ENCODE results near the gene C20orf202.

Gene C20orf202

DNA sequence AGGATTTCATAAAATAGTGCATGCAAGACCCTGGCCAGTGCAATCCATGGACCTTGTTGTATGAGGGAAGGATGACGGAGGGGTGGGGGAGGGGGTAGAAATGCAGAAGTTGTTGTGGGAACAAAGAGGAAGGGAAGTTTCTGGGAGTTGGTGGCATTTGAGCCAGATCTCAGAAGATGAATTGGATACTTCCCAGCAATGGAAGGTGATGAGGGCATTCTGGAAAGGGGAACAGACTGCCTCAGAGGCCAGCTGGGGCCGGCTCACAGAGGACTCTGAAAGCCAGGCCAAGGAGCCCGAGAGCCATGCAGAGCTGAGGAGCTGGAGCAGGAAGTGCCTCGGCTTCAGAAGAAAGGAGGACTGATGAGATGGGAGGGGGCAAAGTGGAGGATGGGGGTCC is 21.1 kb upstream of the C20orf202 start:
- no peak for DNase-seq (ENCODE audit: low read depth)
- TF ChIP-seq, protein P1, sequence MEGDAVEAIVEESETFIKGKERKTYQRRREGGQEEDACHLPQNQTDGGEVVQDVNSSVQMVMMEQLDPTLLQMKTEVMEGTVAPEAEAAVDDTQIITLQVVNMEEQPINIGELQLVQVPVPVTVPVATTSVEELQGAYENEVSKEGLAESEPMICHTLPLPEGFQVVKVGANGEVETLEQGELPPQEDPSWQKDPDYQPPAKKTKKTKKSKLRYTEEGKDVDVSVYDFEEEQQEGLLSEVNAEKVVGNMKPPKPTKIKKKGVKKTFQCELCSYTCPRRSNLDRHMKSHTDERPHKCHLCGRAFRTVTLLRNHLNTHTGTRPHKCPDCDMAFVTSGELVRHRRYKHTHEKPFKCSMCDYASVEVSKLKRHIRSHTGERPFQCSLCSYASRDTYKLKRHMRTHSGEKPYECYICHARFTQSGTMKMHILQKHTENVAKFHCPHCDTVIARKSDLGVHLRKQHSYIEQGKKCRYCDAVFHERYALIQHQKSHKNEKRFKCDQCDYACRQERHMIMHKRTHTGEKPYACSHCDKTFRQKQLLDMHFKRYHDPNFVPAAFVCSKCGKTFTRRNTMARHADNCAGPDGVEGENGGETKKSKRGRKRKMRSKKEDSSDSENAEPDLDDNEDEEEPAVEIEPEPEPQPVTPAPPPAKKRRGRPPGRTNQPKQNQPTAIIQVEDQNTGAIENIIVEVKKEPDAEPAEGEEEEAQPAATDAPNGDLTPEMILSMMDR (IDR thresholded peaks at IDR 0.05; ENCODE audit: control insufficient read depth, extremely low read depth, insufficient read depth) = no peak
- no peak overlapping the region for H3K4me3 ChIP-seq (ENCODE audit: low read depth, low read length)

DNA sequence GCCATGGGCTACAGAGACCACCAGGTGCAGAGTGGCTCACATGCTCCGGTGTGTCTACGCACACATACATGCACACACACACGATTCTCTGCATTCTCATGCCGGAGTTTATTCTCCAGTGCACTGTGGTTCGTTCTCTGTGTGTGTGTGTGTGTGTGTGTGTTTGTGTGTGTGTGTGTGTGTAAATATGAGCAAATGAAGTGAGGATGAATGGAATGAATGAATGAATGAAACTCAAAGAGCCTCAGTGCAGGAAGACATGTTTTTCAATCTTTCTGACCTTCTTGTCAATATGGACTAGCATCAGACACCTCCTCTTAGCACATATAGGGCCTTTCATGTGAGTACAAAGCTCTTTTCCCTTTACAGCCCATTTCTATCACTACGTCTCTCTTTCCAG is 20.1 kb upstream of the C20orf202 start:
- no peak overlapping the region for H3K4me3 ChIP-seq (ENCODE audit: low read depth, low read length)
- DNase-seq (ENCODE audit: low read depth) = no peak
- TF ChIP-seq, protein P1 (IDR thresholded peaks at IDR 0.05; ENCODE audit: control insufficient read depth, extremely low read depth, insufficient read depth) = no peak

DNA sequence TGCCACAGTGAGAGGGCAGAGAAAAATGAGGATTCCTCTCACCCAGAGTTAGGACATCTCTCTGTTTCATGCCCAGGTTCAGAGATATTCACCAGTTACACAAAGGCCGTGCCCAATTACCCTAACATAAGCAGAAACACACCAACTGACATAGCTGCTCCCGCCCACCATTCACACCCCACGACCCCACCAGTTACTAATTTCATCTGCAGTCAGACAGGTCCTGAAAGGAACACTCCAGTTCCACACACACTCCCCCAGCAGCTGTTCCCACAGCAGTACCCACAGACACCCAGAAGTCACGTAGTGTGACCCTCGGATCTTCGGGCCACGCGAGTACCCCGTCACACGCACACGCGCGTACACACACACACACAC is 19.0 kb upstream of the C20orf202 start:
- no peak overlapping the region for H3K4me3 ChIP-seq (ENCODE audit: low read depth, low read length)
- no peak for DNase-seq (ENCODE audit: low read depth)
- TF ChIP-seq, protein P1 (IDR thresholded peaks at IDR 0.05; ENCODE audit: control insufficient read depth, extremely low read depth, insufficient read depth) = no peak

DNA sequence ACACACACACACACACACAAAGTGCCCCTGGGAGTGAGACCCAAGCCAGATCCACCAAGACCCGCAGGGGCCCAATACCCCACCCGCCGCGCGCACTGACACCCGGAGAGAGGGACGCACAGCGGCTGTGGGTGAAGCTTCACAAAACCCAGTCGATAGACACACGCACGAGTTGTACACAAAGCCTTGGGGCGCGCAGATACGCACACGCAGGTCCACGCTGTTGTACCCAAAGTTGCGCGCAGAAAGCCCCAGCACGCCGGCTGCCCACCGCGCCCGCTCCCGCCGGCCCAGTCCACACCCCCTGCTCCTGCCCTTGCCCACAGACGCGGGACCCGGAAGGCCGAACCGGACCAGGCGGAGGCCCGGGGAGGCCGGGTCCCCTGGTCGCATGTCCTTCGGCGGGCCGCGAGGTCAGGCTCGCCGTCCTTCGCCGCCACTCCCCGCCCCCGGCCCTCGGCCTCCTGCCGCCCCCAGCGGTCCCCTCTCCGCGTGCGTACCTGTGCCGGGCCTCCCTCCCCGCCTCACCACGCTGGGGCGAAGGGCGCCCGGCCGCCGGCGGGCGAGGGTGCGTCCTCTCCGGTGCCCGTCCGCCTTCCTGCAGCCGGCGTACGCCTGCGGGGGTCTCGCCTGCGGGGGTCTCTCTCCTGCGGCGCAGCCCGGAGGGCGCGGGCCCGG is 18.5 kb upstream of the C20orf202 start, which contains the start of gene TMEM74B:
Gene TMEM74B (minus strand): TSS at position 344 of the 678 bp plus-strand sequence. CDS start 1,180 bp downstream, outside the sequence.
- TF ChIP-seq, protein P1 (IDR thresholded peaks at IDR 0.05; ENCODE audit: control insufficient read depth, extremely low read depth, insufficient read depth) = no peak
- no peak for DNase-seq (ENCODE audit: low read depth)
- peak within 1 kb of the TSS; percentile 32; the same call in 1 of the 2 replicates for H3K4me3 ChIP-seq (ENCODE audit: low read depth, low read length)

DNA sequence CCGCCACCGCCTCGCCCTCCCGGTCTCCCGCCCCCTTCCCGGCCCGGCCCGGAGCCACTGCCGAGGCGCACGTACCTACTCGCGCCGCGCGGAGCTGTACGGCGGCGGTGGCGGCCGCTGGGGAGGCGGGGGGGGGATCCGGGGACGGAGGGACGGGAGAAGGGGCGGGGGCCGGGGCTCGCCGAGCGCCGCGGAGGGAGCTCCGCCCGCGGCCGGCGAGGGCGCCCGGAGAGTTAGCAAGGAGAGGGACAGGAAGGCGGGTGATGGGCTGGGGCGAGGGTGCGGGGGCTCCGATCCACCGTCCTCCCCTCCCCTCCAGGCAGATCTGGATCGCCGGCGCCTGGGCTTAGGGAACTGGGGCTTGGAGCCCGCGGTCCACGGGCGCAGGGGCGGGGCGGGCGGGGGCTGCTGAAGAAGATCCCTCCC is 17.9 kb upstream of the C20orf202 start:
- no peak for DNase-seq (ENCODE audit: low read depth)
- TF ChIP-seq, protein P1 (IDR thresholded peaks at IDR 0.05; ENCODE audit: control insufficient read depth, extremely low read depth, insufficient read depth) = 0 out of 2 replicates have a peak, but pooled peaks have one; percentile 0
- H3K4me3 ChIP-seq (ENCODE audit: low read depth, low read length) = peak overlapping the region; percentile 32; the same call in 1 of the 2 replicates

DNA sequence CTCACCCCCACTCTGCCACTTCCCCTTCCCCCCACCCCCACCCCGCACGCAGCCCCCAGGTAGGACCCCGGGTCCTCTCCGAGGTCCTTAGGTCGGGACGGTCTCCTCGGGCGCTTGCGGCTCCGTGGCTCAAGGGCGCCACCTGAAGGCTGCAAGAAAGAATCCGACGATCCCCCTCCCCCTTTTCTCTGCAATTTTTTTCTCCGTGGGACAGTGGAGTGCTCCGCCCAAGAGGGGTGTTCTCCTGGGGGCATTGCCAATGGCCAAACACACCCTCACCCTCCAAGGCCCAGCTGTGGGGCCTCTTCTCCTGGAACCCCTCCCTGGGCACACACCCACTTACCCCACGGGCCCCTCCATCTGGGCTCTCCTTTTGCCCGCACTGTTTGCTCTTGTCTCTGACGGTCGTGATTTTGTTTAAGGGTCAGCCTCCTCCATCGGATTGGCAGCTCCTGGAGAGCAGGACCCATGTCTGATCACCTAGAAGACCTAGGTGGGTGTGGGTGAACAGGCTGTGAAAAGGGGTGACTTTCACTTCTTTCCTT is 17.4 kb upstream of the C20orf202 start:
- no peak for DNase-seq (ENCODE audit: low read depth)
- TF ChIP-seq, protein P1 (IDR thresholded peaks at IDR 0.05; ENCODE audit: control insufficient read depth, extremely low read depth, insufficient read depth) = peak; percentile 72
- H3K4me3 ChIP-seq (ENCODE audit: low read depth, low read length) = peak overlapping the region; percentile 32; the same call in 1 of the 2 replicates

All from LNCaP clone FGC (cell line).